Dendritic cell treated with granulocyte-macrophage colony-stimulating factor and Interleukin-4, amounts not matched to agents 40 ng/mL and 50 ng/mL, for 4 days (primary cell): ENCODE measurements around the gene RNF17.
"Not testable (repeated sequence)": the region's sequence is repeated elsewhere in the genome, so short reads cannot be mapped to it uniquely, and the experiment has no call there.

Experiments
- H3K27ac Mint-ChIP-seq: one replicate; pipeline ENCODE4 v1.8.0; 2022; ENCODE audit warnings: mild to moderate bottlenecking, mixed read lengths
- H3K27me3 Mint-ChIP-seq: one replicate; pipeline ENCODE4 v1.8.0; 2022; ENCODE audit warnings: mild to moderate bottlenecking, mixed read lengths
- H3K36me3 Mint-ChIP-seq: one replicate; pipeline ENCODE4 v1.8.0; 2022; ENCODE audit warnings: low read depth, mixed read lengths
- H3K4me1 Mint-ChIP-seq: one replicate; pipeline ENCODE4 v1.8.0; 2022; ENCODE audit warnings: low read depth, mixed read lengths
- H3K4me3 Mint-ChIP-seq: one replicate; pipeline ENCODE4 v1.8.0; 2022; ENCODE audit warnings: mild to moderate bottlenecking, moderate library complexity, mixed read lengths
- H3K9me3 Mint-ChIP-seq: one replicate; pipeline ENCODE4 v1.8.0; 2022; ENCODE audit warnings: mixed read lengths
- intact Hi-C: fragments of 100-400 bp; cut with micrococcal nuclease; formaldehyde crosslinking; loops from one replicate; pipeline ENCODE4 v1.15.0; 2022

RNF17 gene

DNA sequence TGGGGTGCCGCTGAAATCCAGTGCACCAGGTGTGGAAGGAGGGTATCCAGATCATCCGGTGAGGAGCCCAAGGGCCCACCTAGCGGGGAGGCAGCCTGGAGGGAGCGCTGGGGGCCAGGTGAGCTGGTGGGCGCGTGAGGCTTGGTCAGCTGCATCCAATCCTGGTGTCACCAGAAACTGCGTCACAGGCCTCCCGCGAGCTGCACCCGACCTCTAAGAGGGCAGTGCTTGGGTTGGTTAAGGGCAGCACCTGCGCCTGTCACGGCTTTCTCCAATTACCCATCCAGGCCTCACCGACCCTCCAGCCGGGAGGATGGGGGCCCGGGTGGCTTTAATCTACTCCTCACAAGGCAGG, 284 bp downstream of the RNF17 start:
- Mint-ChIP-seq H3K9me3 (no peaks in the 10 kb centered on the region), H3K36me3 (no peaks in the 10 kb centered on the region), H3K4me3 (no peak overlapping the region), H3K27ac (no peak overlapping the region), H3K4me1 (no peaks in the 10 kb centered on the region), H3K27me3 (no peaks in the 10 kb centered on the region)
- intact Hi-C loops, result no loop called here

DNA sequence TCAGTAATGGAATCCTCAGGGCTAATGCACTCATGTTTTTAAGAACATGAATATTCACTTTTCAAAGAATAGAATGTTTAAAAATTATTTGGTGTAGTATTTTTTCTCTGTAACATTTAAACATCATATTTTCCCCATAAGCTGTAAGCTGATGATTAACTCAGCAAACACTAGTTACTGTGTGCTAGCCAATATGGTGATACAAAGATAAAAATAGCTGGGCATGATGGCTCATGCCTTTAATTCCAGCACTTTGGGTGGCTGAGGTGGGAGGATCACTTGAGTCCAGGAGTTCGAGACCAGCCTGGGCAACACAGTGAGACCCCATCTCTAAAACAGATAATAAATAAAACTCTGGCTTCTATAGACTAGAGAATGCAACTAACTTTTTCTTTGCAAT, 13.2 kb downstream of the RNF17 start:
- Mint-ChIP-seq H3K27ac (no peak overlapping the region), H3K4me3 (no peak overlapping the region), H3K27me3 (no peaks in the 10 kb centered on the region), H3K36me3 (no peaks in the 10 kb centered on the region), H3K9me3 (no peaks in the 10 kb centered on the region), H3K4me1 (no peaks in the 10 kb centered on the region)
- intact Hi-C loops, result no loop called here

GRCh38 chr13:24784319-24784718, 20.4 kb downstream of the RNF17 start:
- intact Hi-C loops, result no loop called here
- H3K27me3 Mint-ChIP-seq, result no peaks in the 10 kb centered on the region

DNA sequence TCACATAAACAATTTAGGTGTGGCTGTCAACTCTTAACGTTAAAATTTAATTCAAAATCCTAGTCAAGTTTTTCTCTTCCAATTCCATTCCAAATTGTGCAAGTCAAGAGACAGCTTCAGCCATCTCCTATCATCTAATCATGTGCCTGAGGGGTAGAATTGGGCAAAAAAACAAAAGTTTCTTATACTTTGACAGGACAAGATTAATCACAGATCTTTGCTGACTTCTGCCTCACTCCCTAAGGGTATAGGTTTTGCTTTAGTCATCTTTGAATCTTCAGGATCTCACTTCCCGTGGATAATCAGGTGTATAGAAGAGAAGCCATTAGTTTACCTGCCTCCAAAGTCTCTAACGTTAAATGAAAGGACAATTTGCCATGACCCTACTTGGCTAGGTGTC, 24.6 kb downstream of the RNF17 start:
- Mint-ChIP-seq H3K4me3 (no peak overlapping the region), H3K27me3 (peaks cover 3% of the 10 kb centered on the region), H3K27ac (no peak overlapping the region), H3K9me3 (no peaks in the 10 kb centered on the region), H3K4me1 (no peaks in the 10 kb centered on the region), H3K36me3 (no peaks in the 10 kb centered on the region)
- intact Hi-C loops, result no loop called here

More at GRCh38 chr13:24784319-24784718, 20.4 kb downstream of the RNF17 start:
- Mint-ChIP-seq H3K27ac (no peak overlapping the region), H3K4me1 (no peaks in the 10 kb centered on the region), H3K9me3 (no peaks in the 10 kb centered on the region), H3K36me3 (no peaks in the 10 kb centered on the region), H3K4me3 (no peak overlapping the region)

DNA sequence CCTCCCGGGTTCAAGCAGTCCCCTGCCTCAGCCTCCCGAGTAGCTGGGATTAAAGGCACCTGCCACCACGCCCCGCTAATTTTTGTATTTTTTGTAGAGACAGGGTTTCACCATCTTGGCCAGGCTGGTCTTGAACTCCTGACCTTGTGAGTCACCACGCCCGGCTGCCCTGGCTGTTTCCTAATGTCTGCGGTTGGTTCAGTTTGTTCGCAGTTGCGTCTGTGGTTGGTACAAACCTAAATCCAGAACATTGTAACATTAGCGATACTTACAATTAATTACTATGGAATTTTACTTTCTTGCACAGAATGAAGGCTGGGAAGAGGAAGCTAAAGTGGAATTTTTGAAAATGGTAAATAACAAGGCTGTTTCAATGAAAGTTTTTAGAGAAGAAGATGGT, 38.1 kb downstream of the RNF17 start:
- H3K27me3 Mint-ChIP-seq, result peaks cover 5% of the 10 kb centered on the region
- no peaks in the 10 kb centered on the region for H3K9me3 Mint-ChIP-seq
- intact Hi-C loops, result no loop called here
- no peaks in the 10 kb centered on the region for H3K36me3 Mint-ChIP-seq
- no peak overlapping the region for H3K27ac Mint-ChIP-seq
- no peaks in the 10 kb centered on the region for H3K4me1 Mint-ChIP-seq
- H3K4me3 Mint-ChIP-seq, result no peak overlapping the region

DNA sequence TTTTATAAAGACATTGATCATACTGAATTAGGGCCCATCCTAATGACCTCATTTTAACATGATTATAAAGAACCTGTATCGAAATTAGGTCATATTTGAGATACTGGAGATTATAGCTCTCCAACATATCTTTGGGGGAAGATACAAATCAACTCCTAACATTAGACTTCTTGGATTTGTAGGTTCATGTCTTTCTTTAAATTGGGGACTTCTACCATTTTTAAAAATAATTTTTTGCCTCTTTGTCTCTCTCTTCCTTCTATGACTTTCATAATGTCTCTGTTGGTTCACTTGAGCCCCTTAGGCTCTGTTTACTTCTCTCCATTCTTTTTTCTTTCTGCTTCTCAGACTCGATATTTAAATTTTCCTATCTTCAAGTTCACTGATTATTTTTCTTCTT, 57.2 kb downstream of the RNF17 start:
- H3K27ac Mint-ChIP-seq, result no peak overlapping the region
- no peaks in the 10 kb centered on the region for H3K4me1 Mint-ChIP-seq
- H3K36me3 Mint-ChIP-seq, result no peaks in the 10 kb centered on the region
- no peaks in the 10 kb centered on the region for H3K27me3 Mint-ChIP-seq
- no peak overlapping the region for H3K4me3 Mint-ChIP-seq
- H3K9me3 Mint-ChIP-seq, result peaks cover 19% of the 10 kb centered on the region
- intact Hi-C loops, result no loop called here

GRCh38 chr13:24822640-24823039, 58.7 kb downstream of the RNF17 start:
- Mint-ChIP-seq H3K27me3 (no peaks in the 10 kb centered on the region), H3K4me3 (no peak overlapping the region), H3K9me3 (peaks cover 19% of the 10 kb centered on the region), H3K4me1 (no peaks in the 10 kb centered on the region), H3K27ac (no peak overlapping the region), H3K36me3 (no peaks in the 10 kb centered on the region)
- intact Hi-C loops, result no loop called here

DNA sequence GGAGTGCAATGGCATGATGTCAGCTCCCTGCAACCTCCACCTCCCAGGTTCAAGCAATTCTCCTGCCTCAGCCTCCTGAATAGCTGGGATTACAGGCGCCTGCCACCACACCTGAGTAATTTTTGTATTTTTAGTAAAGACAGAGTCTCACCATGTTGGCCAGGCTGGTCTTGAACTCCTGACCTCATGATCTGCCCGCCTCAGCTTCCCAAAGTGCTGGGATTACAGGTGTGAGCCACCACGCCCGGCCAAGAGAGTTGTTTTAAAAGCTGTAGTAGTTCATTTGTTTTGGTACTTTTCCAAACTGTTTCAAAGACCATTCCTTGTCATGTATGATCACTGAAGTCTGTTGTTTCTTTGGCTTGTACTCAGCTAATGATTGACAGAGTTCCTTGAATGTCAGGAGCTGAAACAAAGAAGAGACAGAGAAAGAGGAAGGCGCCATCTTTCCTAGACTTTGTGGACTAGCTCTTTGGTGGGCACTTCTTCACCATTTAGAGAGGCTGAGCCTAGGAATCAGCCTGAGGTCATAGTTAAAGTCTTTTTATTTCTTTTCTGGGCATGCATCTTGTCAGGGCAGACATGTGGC, 59.2 kb downstream of the RNF17 start:
- H3K4me1 Mint-ChIP-seq, intact Hi-C loops, H3K4me3 Mint-ChIP-seq, H3K36me3 Mint-ChIP-seq, H3K27me3 Mint-ChIP-seq, H3K27ac Mint-ChIP-seq: not testable (repeated sequence)
- peaks cover 19% of the 10 kb centered on the region for H3K9me3 Mint-ChIP-seq

DNA sequence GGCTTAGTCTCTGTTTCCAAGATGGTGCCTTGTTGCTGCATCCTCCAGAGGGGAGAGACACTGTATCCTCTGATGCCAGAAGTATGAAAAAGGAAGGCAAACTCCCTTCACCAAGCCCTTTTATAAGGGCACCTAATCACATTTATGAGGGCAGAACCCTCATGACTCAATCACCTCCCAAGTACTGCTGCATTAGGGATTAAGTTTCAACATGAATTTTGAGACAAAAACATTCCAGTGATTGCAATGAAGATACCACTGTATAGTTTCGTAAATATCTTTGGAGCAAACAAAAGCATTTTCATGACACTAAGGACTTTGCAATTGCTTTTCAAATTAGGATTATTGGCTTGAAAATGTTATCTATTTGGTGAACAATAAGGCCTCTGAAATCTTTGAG, 63.8 kb downstream of the RNF17 start:
- no peaks in the 10 kb centered on the region for H3K4me1 Mint-ChIP-seq
- H3K36me3 Mint-ChIP-seq, result no peaks in the 10 kb centered on the region
- no peak overlapping the region for H3K27ac Mint-ChIP-seq
- intact Hi-C loops, result no loop called here
- no peak overlapping the region for H3K4me3 Mint-ChIP-seq
- H3K27me3 Mint-ChIP-seq, result no peaks in the 10 kb centered on the region
- no peaks in the 10 kb centered on the region for H3K9me3 Mint-ChIP-seq

DNA sequence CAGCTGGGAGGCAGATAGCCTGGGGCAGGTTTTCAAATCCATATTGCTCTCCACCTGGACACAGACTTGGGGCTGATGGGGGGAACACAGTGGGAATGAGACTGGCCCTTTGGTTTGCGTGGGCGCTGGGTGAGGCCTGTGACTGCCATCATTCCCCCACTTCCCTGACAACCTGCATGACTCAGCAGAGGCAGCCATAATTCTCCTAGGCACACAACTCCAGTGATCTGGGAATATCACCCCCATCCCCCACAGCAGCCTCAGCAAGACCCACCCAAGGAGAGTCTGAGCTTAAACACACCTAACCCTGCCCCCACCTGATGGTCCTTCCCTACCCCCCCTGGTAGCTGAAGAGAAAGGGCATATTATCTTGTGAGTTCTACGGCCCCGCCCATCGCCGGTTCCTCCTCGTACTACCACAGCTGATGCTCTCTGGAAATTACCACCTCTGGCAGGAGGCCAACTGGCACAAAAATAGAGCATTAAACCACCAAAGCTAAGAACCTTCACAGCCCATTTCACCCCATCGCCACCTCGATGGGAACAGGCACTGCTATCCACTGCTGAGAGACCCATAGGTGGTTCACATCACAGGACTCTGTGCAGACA, 71.0 kb downstream of the RNF17 start:
- H3K27ac Mint-ChIP-seq, result no peak overlapping the region
- intact Hi-C loops, result no loop called here
- H3K4me1 Mint-ChIP-seq, result no peaks in the 10 kb centered on the region
- peaks cover 4% of the 10 kb centered on the region for H3K27me3 Mint-ChIP-seq
- no peaks in the 10 kb centered on the region for H3K36me3 Mint-ChIP-seq
- H3K4me3 Mint-ChIP-seq, result no peak overlapping the region
- H3K9me3 Mint-ChIP-seq, result no peaks in the 10 kb centered on the region

- intact Hi-C loops, H3K4me1 Mint-ChIP-seq, H3K9me3 Mint-ChIP-seq, H3K4me3 Mint-ChIP-seq, H3K27me3 Mint-ChIP-seq, H3K27ac Mint-ChIP-seq, H3K36me3 Mint-ChIP-seq: not testable (repeated sequence)
Observed at GRCh38 chr13:24837528-24837927, 73.6 kb downstream of the RNF17 start.

GRCh38 chr13:24842549-24843274, 78.7 kb downstream of the RNF17 start:
- H3K27me3 Mint-ChIP-seq, result no peaks in the 10 kb centered on the region
- no peaks in the 10 kb centered on the region for H3K9me3 Mint-ChIP-seq
- H3K27ac Mint-ChIP-seq, result no peak overlapping the region
- no peak overlapping the region for H3K4me3 Mint-ChIP-seq
- intact Hi-C loops, result no loop called here
- no peaks in the 10 kb centered on the region for H3K36me3 Mint-ChIP-seq
- no peaks in the 10 kb centered on the region for H3K4me1 Mint-ChIP-seq

GRCh38 chr13:24851546-24851945, 87.6 kb downstream of the RNF17 start:
- Mint-ChIP-seq H3K9me3 (no peaks in the 10 kb centered on the region), H3K36me3 (no peaks in the 10 kb centered on the region), H3K4me1 (no peaks in the 10 kb centered on the region), H3K27me3 (peaks cover 3% of the 10 kb centered on the region), H3K4me3 (no peak overlapping the region), H3K27ac (no peak overlapping the region)
- intact Hi-C loops, result no loop called here

GRCh38 chr13:24854311-24854710, 90.3 kb downstream of the RNF17 start:
- no peaks in the 10 kb centered on the region for H3K36me3 Mint-ChIP-seq
- H3K4me1 Mint-ChIP-seq, result peaks cover 5% of the 10 kb centered on the region
- peaks cover 3% of the 10 kb centered on the region for H3K27me3 Mint-ChIP-seq
- H3K27ac Mint-ChIP-seq, result no peak overlapping the region
- H3K9me3 Mint-ChIP-seq, result no peaks in the 10 kb centered on the region
- no peak overlapping the region for H3K4me3 Mint-ChIP-seq
- intact Hi-C loops, result no loop called here

GRCh38 chr13:24858953-24859352, 95.0 kb downstream of the RNF17 start:
- H3K27me3 Mint-ChIP-seq, result no peaks in the 10 kb centered on the region
- no peak overlapping the region for H3K27ac Mint-ChIP-seq
- no peaks in the 10 kb centered on the region for H3K9me3 Mint-ChIP-seq
- intact Hi-C loops, result no loop called here
- H3K36me3 Mint-ChIP-seq, result no peaks in the 10 kb centered on the region
- H3K4me1 Mint-ChIP-seq, result peaks cover 5% of the 10 kb centered on the region
- no peak overlapping the region for H3K4me3 Mint-ChIP-seq
